ENCODE results near the gene MYO5B.

GRCh38 chr18:49921318-49921985 lies 273.5 kb downstream of the MYO5B start:
- TF ChIP-seq CTCF (IDR thresholded peaks at IDR 0.05) (no peak), POLR2A (IDR thresholded peaks at IDR 0.05) (no peak)

All from esophagus squamous epithelium (tissue), 4 donors.